ENCODE measurements around the gene PDE11A. TPM values are rescaled to one million over a fixed set of nuclear protein-coding genes. Genes with fewer than 3 reads are reported as not detected.

PDE11A gene
- total RNA-seq, 1 donor = under 0.01 TPM

DNA sequence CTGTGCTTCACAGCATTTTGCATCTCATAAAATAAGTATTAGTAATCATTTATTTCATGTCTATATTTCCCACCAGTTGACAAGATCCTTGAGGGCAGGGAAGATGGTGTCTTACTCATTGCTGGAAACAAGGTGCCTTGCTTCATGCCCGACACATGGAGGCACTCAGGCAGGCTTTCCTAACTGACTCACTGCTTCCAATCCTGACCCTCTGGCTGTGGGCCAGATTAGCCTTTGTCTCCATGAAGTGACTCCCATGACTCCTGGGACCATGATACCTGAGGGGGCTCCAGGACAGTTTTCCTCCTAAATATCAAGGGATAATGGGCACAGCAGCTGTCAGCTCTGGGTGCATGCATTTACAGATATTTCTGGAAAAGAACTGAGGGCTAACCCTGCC lies 405.0 kb downstream of the PDE11A start:
- H3K27me3 ChIP-seq (ENCODE audit: insufficient read depth, low read length) = no peaks in the 10 kb centered on the region
- no peak overlapping the region for H3K4me3 ChIP-seq (ENCODE audit: low read length)
- H3K9me3 ChIP-seq (ENCODE audit: low read depth, low read length) = no peaks in the 10 kb centered on the region
- H3K4me1 ChIP-seq (ENCODE audit: insufficient read depth, low read length) = no peaks in the 10 kb centered on the region

DNA sequence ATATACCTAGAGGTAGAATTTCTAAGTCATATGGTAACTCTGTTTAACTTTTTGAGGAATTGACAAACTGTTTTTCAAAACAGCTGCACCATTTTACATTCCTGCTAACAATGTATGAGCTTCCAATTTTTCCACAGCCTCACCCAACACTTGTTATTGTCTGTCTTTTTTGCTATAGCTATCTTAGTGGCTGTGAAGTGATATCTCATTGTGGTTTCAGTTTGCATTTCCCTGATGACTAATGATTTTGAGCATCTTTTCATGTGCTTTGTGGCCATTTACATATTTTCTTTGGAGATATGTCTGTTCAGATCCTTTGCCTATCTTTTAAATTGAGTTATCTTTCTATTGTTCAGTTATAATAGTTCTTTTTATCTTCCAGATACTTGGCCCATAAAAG lies 406.2 kb downstream of the PDE11A start:
- Histone ChIP-seq H3K4me1 (ENCODE audit: insufficient read depth, low read length) (no peaks in the 10 kb centered on the region), H3K9me3 (ENCODE audit: low read depth, low read length) (no peaks in the 10 kb centered on the region), H3K27me3 (ENCODE audit: insufficient read depth, low read length) (no peaks in the 10 kb centered on the region), H3K4me3 (ENCODE audit: low read length) (no peak overlapping the region)

DNA sequence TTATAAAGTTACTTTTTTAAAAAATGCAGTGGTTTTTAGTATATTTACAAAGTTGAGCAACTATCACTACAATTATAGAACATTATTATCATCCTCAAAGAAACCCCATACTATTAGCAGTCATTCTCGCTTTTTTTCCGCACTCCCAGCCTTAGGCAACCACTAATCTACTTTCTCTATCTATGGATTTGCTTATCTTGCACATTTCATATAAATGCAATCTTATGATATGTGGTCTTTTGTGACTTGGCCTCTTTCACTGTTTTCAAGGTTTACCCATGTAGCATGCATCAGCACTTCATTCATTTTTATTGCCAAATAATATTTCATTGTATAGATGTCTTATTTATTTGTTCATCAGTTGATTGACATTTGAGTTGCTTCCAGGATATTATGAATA lies 406.6 kb downstream of the PDE11A start:
- Histone ChIP-seq H3K4me1 (ENCODE audit: insufficient read depth, low read length) (no peaks in the 10 kb centered on the region), H3K27me3 (ENCODE audit: insufficient read depth, low read length) (no peaks in the 10 kb centered on the region), H3K4me3 (ENCODE audit: low read length) (no peak overlapping the region), H3K9me3 (ENCODE audit: low read depth, low read length) (no peaks in the 10 kb centered on the region)

DNA sequence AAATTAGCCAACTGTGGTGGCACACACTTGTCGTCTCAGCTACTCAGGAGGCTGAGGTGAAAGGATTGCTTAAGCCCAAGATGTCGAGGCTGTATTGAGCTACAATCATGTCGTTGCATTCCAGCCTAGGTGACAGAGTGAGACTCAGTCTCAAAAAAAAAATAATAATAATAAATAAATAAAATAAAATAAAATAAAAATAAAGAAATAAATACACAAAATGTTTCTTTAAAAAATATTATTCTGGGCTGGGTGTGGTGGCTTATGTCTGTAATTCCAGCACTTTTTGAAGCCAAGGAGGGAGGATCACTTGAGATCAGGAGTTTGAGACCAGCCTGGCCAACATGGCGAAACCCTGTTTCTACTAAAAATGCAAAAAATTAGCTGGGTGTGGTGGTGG lies 407.2 kb downstream of the PDE11A start:
- Histone ChIP-seq H3K9me3 (ENCODE audit: low read depth, low read length) (no peaks in the 10 kb centered on the region), H3K4me3 (ENCODE audit: low read length) (no peak overlapping the region), H3K4me1 (ENCODE audit: insufficient read depth, low read length) (no peaks in the 10 kb centered on the region), H3K27me3 (ENCODE audit: insufficient read depth, low read length) (no peaks in the 10 kb centered on the region)

DNA sequence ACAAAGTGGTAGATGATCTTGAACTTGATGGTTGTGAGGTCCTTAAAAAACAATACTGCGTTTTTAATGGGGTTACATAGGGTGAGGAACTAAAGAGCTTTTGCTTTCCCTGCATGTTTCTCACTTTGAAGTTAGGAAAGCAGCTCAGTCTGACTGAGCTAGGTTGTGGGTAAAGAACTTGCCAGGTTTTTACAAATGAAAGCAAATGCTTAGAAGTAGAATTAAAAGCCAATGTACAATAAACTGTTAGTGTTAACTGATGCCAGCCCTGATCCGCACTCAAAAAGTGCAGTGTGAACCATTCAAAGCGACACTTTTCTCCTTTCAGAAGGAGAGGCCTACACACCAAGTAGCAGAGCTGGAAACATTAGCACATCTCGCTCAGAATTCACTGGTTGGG lies 409.7 kb downstream of the PDE11A start:
- Histone ChIP-seq H3K4me1 (ENCODE audit: insufficient read depth, low read length) (no peaks in the 10 kb centered on the region), H3K4me3 (ENCODE audit: low read length) (no peak overlapping the region), H3K9me3 (ENCODE audit: low read depth, low read length) (no peaks in the 10 kb centered on the region), H3K27me3 (ENCODE audit: insufficient read depth, low read length) (no peaks in the 10 kb centered on the region)

DNA sequence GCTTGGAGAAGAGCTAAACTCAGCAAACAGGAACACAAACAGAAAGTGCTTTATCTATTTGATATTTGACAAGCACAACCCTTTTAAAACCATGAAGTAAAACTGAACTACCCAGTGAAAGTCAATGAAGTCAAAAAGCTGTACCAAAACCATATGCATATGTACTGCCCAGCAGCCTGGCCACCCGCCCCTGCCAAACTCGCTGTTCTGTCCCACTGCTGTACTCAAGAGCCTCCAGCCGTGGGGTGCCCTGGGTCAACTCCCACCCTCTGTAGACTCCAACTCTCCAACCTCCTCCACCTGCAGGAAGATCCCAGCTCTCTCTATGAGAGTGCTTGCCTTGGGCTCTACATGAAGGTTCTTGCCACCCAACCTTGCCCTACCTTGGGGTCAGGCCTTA lies 411.8 kb downstream of the PDE11A start:
- Histone ChIP-seq H3K27me3 (ENCODE audit: insufficient read depth, low read length) (no peaks in the 10 kb centered on the region), H3K4me3 (ENCODE audit: low read length) (no peak overlapping the region), H3K4me1 (ENCODE audit: insufficient read depth, low read length) (no peaks in the 10 kb centered on the region)

DNA sequence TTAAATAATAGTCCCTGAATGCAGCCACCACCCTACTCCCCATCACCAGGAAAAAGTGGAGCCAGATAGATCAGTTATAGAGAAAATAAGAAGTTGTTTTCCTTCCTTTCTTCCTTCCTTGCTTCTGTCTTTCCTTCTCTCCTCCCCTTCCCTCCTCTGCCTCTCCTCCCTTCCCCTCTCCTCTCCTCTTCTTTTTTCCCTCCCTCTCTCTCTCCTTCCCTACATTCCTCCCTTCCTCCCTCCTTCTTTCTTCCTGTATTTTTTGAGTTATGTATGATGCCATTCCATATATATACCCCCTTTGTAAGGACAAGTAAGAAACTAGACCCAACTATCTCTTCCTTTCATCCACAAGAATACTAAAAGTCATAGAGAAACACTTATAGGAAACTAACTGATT lies 414.3 kb downstream of the PDE11A start:
- no peak overlapping the region for H3K4me3 ChIP-seq (ENCODE audit: low read length)
- no peaks in the 10 kb centered on the region for H3K27me3 ChIP-seq (ENCODE audit: insufficient read depth, low read length)
- H3K9me3 ChIP-seq (ENCODE audit: low read depth, low read length) = no peaks in the 10 kb centered on the region
- no peaks in the 10 kb centered on the region for H3K4me1 ChIP-seq (ENCODE audit: insufficient read depth, low read length)

More for the DNA sequence above, 411.8 kb downstream of the PDE11A start:
- no peaks in the 10 kb centered on the region for H3K9me3 ChIP-seq (ENCODE audit: low read depth, low read length)

DNA sequence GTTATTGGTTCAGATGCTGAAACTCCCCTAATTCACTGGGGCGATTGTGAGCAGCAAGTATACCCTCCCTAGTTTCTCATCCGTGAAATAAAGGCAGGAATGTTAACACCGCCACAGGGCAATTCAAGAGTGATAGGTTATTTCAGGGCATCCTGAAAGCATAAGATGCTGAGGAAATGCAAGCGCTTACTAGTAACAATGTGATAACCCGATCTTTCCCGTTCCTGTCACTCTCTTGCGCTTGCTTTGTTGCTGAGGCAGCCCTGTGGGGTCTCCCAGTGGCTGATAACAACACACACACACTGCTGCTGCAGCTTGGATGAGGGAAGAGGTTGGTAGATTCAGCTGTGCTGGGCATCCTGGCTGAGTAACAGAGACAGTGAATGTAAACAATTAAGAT lies 420.7 kb downstream of the PDE11A start:
- peaks cover 6% of the 10 kb centered on the region for H3K27me3 ChIP-seq (ENCODE audit: insufficient read depth, low read length)
- H3K4me3 ChIP-seq (ENCODE audit: low read length) = no peak overlapping the region
- no peaks in the 10 kb centered on the region for H3K4me1 ChIP-seq (ENCODE audit: insufficient read depth, low read length)
- no peaks in the 10 kb centered on the region for H3K9me3 ChIP-seq (ENCODE audit: low read depth, low read length)

DNA sequence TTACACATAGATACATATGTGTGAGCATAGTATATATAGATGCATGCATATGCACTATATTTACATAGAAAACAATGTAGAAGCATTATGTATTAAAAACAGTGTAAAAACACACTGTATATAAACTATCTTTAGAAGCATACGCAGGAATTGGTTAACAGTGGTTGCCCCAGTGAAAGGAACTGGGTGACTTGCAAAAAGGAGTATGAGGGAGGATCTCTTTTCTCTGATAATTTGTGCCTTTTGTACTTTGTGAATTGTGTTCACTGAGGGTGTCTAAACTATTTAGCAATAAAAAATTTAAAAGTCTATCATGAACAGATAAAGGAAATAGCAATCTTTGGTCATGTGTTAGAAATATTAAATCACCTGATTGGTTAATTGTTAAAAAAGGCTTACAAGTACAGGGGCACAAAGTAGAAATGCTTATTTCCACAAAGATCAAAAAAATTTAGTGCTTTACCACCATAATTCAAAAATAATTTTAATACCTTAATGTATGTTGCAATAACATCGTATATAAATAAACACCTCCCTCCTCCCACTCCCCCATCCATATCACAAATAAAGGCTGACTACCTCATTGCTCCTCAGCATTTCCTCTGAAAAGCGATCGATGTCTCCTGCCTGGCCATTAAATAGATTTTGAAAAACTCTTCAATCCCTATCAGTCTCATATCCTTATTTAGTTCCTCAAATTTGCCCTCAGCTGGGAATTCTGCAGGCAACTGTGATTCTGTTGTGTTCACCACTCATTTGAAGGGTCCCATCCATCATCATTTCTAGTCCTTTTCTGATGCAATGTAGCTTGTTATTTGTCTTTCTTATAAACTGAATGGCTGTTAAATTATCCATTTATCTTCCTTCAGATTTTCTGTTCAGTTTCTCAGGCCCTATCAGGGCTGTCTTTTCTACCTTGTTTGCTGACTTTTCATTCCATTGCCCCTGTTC lies 422.7 kb downstream of the PDE11A start:
- peaks cover 6% of the 10 kb centered on the region for H3K27me3 ChIP-seq (ENCODE audit: insufficient read depth, low read length)
- no peaks in the 10 kb centered on the region for H3K9me3 ChIP-seq (ENCODE audit: low read depth, low read length)
- H3K4me1 ChIP-seq (ENCODE audit: insufficient read depth, low read length) = no peaks in the 10 kb centered on the region
- H3K4me3 ChIP-seq (ENCODE audit: low read length) = no peak overlapping the region

DNA sequence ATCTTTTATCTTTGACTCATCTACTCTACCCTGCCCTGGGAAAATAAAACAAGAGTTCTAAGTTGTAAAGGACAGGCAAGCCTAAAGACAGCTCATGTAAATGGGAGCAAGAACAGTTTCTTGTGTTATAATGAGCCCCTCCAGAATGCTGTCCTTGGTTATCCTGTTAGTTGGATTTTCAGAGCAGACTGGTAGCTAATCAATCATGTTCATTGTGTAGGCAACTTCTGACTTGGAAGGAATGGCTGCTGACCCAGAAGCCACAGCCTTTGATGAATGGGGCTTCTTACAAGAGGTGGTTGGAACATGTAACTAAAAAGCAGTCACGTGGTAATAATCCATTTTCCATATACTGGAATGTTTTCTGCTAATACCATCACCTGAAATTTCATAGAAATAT lies 425.8 kb downstream of the PDE11A start:
- peaks cover 1% of the 10 kb centered on the region for H3K27me3 ChIP-seq (ENCODE audit: insufficient read depth, low read length)
- no peaks in the 10 kb centered on the region for H3K9me3 ChIP-seq (ENCODE audit: low read depth, low read length)
- no peaks in the 10 kb centered on the region for H3K4me1 ChIP-seq (ENCODE audit: insufficient read depth, low read length)

DNA sequence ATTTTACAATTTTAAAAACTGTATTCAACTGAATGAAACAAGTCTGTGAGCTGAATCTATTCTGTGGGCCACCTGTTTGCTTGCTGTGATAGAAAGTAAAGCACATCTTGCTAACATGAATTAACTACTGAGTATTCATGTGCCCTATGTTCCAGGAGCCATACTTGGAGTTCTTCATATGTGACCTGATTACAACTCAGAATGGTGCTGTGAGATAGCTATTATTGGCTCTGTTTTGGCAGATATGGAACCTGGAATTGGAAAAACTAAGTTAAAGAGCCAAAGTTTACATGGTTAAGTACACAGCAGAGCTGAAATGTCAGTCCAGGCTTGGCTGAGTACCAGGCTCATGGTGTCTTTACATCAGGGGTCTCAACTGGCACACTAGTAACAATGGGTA lies 426.3 kb downstream of the PDE11A start:
- Histone ChIP-seq H3K27me3 (ENCODE audit: insufficient read depth, low read length) (no peaks in the 10 kb centered on the region), H3K9me3 (ENCODE audit: low read depth, low read length) (no peaks in the 10 kb centered on the region), H3K4me3 (ENCODE audit: low read length) (no peak overlapping the region), H3K4me1 (ENCODE audit: insufficient read depth, low read length) (no peaks in the 10 kb centered on the region)

More for the DNA sequence above, 425.8 kb downstream of the PDE11A start:
- no peak overlapping the region for H3K4me3 ChIP-seq (ENCODE audit: low read length)

DNA sequence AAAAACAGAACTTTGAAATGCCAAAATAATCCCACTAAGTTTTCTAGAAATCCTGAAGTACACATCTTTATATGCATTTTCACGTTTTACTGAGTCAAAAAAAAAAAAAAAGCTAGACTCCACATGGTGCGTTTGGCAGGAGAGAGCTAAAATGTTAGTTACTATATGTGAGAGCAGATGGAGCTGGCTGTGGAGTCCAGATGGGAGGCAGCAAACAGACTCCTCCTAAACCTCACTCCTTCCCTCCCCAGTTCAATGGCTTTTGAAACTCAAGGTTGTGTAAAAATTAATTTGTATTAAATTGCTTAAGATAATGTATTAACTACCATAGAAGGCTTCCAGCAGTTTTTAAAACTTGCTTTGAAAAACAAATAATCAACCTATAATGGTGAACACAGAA lies 431.2 kb downstream of the PDE11A start:
- Histone ChIP-seq H3K9me3 (ENCODE audit: low read depth, low read length) (no peaks in the 10 kb centered on the region), H3K4me3 (ENCODE audit: low read length) (no peak overlapping the region), H3K27me3 (ENCODE audit: insufficient read depth, low read length) (no peaks in the 10 kb centered on the region), H3K4me1 (ENCODE audit: insufficient read depth, low read length) (no peaks in the 10 kb centered on the region)

DNA sequence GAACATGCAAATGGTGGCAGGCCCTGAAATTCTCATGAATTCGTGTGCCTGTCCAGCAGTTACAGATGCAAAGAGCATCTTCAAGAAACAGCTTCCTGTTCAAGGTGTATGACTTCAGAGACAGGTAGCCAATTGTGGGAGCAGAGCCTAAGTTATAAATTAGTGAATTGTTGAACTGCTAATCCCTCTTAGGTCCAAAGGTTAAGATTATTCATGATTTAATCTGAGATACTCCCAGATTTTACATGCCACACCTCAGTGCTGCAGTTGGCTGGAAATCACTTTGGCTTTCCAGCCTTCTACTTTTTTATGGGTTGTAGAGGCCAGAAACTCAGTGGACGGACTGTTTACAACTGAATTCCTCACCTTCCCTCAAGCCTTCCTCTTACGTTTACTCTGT lies 432.2 kb downstream of the PDE11A start:
- no peak overlapping the region for H3K4me3 ChIP-seq (ENCODE audit: low read length)

DNA sequence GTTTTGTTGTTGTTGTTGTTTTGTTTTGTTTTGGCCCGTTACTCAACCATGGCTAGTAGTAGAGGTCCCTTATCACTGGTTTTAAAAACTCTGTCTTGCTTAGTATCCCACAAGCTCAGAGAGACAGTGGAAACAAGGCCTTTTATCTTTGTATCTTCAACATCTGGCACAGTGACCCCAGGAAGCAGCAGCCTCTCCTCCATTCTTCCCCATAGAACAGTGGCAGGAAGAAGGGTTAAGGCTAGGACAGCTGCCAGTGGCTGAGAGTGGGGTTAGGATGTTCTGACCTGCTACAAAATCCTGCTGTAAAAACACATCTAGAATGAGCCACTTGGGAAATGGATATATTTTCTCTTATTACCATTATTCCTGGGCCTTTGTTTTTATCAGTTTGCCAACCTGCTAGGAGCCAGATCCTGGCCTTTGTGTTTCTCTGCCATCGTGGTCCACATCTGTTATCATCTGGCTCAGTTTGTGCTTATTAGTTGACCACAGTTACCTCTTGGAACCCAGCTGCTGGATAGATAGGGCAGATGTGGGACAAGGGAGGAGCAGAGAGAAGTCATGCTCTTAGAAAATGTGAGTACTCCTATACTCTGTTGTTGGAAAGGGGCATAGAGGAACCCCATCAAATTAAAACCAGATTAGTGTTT lies 433.2 kb downstream of the PDE11A start:
- Histone ChIP-seq H3K4me1 (ENCODE audit: insufficient read depth, low read length) (no peaks in the 10 kb centered on the region), H3K27me3 (ENCODE audit: insufficient read depth, low read length) (no peaks in the 10 kb centered on the region), H3K9me3 (ENCODE audit: low read depth, low read length) (no peaks in the 10 kb centered on the region), H3K4me3 (ENCODE audit: low read length) (no peak overlapping the region)

More for the DNA sequence above, 432.2 kb downstream of the PDE11A start:
- Histone ChIP-seq H3K9me3 (ENCODE audit: low read depth, low read length) (no peaks in the 10 kb centered on the region), H3K4me1 (ENCODE audit: insufficient read depth, low read length) (no peaks in the 10 kb centered on the region), H3K27me3 (ENCODE audit: insufficient read depth, low read length) (no peaks in the 10 kb centered on the region)

DNA sequence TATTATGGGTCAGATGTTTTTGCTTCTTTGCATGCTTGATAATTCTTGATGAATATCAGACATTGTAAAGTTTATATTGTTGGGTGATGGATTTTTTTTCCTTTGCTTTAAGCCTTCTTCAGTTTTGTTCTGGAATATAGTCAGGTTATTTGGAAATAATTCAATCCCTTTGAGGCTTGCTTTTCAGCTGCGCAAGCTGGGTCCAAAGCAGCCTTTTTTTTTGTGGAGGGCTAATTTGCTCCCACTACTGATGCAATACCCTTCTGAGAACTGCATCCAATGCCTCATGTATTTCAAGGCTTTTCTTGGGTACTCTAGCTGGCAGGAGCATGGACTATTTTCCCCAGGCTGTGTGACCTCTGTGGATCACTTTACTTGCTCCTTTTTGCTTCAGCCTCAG lies 434.1 kb downstream of the PDE11A start:
- Histone ChIP-seq H3K4me1 (ENCODE audit: insufficient read depth, low read length) (no peaks in the 10 kb centered on the region), H3K27me3 (ENCODE audit: insufficient read depth, low read length) (no peaks in the 10 kb centered on the region), H3K9me3 (ENCODE audit: low read depth, low read length) (no peaks in the 10 kb centered on the region), H3K4me3 (ENCODE audit: low read length) (no peak overlapping the region)
